GM21737 (cell line): Measurements from ENCODE around the gene TMEM169.

Source experiments
- ATAC-seq: cut with Tn5 transposase; IDR thresholded peaks from one replicate; pipeline ENCODE4 v1.9.1; 2021; ENCODE audit warnings: mild to moderate bottlenecking, moderate library complexity; ENCODE audit not compliant: unreplicated experiment

Gene TMEM169

GRCh38 chr2:216101109-216101508 lies 19.4 kb downstream of the TMEM169 start:
- no peak for ATAC-seq

DNA sequence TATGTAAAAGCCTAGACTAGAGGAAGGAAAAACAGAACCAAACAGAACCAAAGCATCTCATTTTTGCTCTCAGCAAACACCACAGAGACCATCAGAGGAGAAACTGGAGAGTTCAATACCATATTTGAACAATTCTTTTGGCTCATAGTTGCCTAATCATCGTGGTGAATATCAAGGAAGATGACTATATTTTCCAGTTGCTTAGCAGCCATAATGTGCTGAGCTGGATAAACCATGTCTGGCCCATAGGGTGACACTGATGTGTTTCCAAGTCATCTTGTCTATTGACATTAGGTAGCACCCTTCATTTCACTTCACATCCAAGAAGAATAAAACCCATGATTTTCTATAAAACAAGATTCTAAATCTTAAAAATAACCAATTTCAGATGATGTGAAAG lies 21.5 kb downstream of the TMEM169 start:
- no peak for ATAC-seq

DNA sequence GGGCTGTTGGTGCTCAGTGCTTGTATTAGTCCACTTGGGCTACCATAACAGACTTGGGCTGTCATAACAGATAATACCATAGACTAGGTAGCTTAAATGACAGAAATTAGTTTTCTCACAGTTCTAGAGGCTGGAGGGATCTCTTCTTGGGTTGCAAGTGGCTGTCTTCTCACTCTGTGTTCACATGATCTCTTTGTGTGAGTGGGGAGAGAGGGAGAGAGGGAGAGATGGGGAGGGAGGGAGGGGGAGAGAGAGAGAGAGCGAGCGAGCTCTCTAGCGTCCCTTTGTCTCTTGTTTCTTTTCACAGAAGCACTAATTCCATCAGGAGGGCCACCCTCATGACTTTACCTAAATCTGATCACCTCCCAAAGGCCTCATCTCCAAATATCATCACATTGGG lies 23.0 kb downstream of the TMEM169 start:
- ATAC-seq = no peak

GRCh38 chr2:216107320-216107719 lies 25.6 kb downstream of the TMEM169 start:
- no peak for ATAC-seq

DNA sequence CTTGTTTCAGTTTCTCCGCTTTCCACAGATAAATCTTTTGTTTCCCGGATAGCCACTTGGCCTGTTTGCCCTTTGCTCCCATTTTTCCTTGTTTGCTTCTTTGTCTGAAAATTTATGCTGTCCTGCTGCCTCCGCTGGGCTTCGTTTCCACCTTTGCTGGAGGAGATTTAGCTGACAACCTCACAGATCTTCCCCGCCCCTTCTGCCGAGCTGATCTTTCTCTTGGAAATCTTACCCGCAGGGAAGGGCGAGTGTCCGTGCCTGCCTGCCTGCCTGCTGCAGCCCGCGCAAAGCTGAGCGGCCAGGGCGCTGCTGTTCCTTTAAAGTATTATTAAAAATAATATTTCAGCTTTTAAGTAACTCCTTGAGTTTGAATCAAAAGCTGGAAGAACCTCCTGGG lies 26.0 kb downstream of the TMEM169 start:
- no peak for ATAC-seq

- ATAC-seq = no peak
Measured at GRCh38 chr2:216108310-216108966, 26.7 kb downstream of the TMEM169 start.

DNA sequence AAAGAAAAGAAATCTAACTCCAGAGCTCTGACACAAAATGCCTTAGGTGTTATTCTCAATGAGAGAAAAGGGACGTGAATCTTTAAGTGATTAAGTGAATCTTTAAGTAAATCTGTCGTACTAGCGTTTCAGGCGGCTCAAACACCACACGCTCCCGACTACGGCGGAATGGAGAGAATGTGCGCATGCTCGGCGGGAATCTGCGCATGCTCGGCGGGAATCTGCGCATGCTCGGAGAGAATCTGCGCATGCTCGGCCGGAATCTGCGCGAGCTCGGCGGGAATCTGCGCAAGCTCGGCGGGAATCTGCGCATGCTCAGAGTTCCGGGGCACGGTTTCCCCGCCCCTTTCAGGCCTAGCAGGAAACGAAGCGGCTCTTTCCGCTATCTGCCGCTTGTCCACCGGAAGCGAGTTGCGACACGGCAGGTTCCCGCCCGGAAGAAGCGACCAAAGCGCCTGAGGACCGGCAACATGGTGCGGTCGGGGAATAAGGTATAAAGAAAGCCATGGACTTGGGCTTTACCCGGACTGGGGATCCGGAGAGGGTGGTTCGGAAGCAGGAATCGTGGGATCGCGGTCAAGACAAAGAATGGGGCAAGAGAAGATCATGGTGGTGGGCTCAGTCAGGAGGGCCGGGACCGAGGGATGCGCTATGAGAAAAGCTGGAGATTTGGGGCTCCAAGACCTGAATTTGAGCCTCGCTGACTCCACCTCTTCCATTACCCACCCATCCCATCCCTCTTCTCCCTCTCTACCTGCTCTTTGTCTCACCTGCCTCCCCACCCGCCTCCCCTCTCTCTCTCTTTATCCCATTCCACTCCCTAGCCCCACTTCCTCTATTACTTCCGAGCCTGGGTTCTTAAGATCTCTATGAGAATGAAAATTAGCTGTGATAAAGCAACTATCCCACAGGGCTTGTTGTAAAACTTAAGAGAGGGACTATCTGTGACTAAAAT lies 27.5 kb downstream of the TMEM169 start, which contains the start of gene XRCC5:
XRCC5 (plus strand) TSS at position 382 of the 955 bp plus-strand sequence; CDS start at position 471, 89 bp downstream.
- peak; percentile 48 for ATAC-seq

DNA sequence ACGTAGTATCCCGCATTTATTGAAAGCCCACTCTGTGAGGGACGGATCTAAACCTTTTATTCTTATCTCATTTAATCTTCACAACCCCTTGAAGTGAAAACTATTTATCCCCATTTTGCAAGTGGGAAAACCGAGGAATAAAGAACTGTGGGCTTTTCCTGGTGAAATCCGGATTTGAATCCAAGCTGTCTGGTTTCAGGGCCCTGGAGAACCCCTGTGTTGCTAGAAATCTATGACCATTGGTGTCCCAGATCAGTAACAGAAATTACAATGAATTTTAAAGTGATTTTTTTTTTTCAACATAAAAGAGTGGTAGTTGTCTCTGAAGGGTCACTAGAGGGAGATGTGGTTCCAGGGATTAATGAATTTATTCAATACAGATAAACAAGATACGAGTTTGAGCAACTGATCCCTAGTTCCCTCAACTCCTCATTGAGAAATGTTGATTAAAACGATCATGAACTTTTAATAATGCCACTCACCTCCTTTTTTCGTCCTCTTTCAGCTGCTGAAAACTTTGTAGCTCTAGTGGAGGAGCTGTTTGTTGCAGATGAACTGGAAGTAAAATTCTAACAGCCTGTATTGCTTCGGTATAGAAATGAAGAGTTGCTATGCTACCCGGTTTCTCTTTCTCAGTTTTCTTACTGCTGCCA lies 28.4 kb downstream of the TMEM169 start:
- ATAC-seq = no peak

DNA sequence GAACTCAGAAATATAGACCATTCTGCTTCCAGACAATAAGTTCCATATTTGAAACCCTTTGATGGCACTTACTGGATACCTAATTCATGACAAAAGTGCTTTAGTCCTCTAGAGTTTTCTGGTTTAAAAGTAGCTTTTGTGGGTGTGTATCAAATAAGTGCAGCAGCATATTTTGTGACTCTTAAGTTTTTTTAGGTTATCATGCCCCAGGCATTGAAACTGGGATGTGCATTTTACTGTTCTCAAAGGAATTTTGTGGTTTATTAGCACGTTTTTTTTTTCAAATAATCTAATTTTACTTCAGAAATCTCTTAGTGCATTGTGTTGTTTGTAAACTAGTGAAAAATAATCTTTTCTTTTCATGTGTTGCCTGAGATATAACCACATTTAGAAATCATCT lies 28.9 kb downstream of the TMEM169 start:
- no peak for ATAC-seq

DNA sequence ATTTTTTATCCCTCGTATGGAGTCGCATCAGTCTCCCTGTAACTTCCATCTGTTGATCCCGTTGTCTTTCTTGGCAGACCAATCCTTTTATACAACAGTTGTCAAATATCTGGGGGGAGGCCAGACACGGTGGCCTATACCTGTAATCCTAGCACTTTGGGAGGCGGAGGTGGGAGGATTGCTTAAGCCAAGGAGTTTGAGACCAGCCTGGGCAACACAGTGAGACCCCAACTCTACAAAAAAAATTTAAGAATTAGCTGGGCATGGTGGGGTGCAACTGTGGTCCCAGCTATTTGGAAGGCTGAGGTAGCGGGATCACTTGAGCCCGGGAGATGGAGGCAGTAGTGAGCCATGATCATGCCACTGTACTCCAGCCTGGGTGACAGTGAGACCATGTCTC lies 29.4 kb downstream of the TMEM169 start:
- no peak for ATAC-seq

DNA sequence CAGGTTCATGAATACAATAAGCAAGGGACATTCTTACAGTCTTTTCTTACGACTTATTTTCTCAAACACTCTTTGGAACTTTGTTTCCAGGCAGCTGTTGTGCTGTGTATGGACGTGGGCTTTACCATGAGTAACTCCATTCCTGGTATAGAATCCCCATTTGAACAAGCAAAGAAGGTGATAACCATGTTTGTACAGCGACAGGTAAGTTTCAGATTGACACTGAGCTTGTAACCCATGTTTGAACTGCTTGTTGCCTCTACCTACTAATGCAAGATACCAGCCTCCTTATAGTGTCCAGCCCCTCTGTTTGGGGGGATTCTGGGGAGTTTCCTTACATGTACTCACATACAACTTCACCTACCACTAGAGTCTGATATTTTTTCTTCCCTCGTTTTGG lies 31.2 kb downstream of the TMEM169 start:
- ATAC-seq = no peak

DNA sequence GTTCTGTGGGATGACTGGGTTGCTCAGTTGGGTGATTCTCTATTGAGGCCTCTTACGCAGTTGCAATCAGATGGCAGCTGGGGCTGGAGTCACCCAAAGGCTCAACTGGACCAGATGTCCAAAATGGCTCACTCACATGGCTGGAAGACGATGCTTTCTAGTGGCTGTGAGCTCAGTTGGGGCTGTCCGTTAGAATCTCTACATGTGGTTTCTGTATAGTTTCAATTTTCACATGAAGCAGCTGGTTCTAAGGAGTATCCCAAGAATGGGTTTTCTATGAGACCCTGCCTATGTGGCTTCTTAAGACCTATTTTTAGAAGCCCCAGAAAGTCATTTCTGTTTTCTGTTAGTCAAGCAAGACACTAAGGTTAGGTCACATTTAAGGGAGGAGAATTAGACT lies 31.9 kb downstream of the TMEM169 start:
- ATAC-seq = peak; percentile 51

DNA sequence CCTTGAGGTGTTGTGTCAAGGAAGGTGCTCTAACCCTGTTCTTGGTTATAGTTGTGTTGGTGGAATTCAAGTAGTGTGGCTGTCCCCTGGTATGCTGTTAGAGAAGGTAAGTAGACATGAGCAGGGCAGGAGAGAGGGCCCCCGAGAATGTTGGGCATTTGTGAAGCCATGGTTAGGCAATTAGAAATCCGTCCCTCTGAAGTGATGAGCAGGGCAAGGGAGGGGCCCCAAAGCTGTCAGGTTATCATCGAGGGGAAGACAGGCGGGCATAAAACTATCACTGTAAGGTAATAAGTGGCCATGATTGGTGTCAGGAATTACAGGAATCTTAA lies 32.6 kb downstream of the TMEM169 start:
- ATAC-seq = peak; percentile 0

DNA sequence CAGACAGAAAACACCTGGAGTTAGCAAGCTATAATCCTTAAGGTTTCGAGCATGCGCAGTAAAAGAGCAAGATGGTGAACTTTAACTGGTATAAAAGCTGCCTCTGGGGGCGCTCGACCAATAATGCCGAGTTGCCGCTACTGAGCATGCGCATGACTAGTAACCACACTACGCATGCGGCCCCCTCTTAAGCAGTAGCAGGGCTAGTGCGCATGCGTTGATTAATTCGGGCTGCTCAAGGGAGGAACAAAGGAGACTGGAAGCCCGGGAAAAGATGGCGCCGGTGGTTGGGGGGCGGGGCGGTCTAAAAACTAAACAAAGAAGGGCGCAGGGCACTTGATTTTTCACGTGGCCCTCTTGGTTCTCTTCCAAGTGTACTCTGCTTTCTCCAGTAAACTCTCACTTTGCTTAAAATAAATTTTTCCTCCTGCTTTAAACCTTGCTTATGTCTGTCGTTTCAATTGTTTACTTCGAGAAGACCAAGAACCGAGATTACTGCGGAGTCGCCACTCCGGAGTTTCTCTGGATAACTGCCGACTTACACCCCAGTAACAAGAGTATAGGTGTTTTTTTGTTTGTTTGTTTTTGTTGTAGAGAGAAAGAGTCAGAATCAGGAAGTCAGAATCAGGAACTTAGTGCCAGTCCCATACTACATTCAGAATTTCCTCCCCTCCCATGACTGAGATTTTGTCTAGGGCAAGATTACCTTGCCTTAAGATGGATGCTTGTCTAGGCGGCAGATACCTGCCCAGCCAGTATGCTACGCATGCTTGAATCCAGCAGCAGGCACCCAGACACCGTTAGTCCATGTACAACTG lies 33.2 kb downstream of the TMEM169 start:
- ATAC-seq = peak; percentile 46

DNA sequence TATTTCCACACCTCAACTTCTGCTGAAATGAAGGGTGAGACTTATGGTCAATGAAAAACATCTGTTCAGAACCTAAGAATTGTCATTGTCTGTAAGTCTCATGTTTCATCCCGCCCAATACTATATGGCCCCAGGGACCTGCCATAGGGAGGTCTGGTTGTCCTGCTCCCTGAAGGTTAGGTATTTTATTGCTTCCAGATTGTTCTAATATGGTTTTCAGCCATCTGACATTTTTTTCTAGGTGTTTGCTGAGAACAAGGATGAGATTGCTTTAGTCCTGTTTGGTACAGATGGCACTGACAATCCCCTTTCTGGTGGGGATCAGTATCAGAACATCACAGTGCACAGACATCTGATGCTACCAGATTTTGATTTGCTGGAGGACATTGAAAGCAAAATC lies 34.7 kb downstream of the TMEM169 start:
- no peak for ATAC-seq

- no peak for ATAC-seq
Measured at GRCh38 chr2:216117561-216118340, 36.0 kb downstream of the TMEM169 start.

- no peak for ATAC-seq
Measured at GRCh38 chr2:216118474-216118873, 36.8 kb downstream of the TMEM169 start.

DNA sequence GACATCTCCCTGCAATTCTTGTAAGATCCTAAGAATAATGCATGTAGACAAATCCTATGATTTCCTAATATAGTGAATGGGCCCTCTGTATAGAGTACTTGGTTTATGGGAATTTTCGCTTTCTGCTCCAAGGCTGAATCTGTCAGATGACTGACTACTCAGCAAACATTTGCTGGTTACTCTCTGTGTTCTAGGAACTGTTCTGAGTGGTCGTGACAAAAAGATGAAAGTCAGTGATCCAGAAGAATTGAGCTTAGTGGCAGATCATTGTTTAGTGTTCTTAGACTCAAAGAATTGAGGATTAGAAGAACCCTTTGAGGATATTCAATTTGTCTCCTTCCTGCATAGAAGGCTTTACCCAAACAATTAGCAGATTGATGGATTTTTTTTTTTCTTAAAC lies 37.4 kb downstream of the TMEM169 start:
- no peak for ATAC-seq

DNA sequence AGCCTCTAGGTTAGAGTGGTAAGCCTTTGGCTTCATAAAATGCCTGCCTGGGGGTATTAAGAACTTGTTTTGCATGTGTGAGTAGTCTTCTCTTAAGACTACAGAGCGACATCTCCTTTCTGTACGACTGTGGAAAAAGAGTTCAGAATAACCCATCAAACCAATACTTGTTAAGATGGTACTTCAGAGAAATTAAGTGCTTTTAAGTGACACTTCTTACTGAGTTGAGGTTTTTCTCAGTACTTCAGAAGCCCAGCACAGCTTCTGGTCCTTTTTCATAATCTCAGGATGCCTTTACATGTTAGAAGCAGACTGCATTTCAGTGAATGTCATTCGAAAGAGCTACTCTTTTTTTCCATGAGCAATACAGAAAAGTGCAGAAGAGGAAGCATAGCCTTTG lies 38.3 kb downstream of the TMEM169 start:
- no peak for ATAC-seq

DNA sequence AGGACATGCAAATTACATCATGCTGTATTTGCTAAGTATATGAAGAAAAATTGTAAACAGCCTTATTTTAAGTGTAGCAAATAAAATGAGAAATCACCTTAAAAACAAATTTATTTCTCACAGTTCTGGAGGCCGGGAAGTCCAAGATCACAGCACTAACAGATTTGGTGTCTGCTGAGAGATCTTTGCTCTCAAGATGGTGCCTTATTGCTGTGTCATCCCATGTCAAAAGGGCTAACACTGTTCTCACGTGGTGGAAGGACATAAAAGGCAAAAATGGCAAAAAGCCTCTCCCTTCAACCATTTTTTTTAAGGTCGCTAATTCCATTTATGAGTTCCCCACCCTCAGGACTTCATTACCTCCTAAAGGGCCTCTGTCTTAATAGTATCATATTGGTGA lies 39.5 kb downstream of the TMEM169 start:
- ATAC-seq = no peak
